NCI-H128 (cell line): ENCODE data around the gene RSPRY1.
"Not testable (repeated sequence)": the region's sequence is repeated elsewhere in the genome, so short reads cannot be mapped to it uniquely, and the experiment has no call there.

Experiments used
- DNase-seq: peaks from one replicate; lab custom pipeline; 2025; ENCODE audit not compliant: unreplicated experiment; lab: John Stamatoyannopoulos, UW

The RSPRY1 gene

DNA sequence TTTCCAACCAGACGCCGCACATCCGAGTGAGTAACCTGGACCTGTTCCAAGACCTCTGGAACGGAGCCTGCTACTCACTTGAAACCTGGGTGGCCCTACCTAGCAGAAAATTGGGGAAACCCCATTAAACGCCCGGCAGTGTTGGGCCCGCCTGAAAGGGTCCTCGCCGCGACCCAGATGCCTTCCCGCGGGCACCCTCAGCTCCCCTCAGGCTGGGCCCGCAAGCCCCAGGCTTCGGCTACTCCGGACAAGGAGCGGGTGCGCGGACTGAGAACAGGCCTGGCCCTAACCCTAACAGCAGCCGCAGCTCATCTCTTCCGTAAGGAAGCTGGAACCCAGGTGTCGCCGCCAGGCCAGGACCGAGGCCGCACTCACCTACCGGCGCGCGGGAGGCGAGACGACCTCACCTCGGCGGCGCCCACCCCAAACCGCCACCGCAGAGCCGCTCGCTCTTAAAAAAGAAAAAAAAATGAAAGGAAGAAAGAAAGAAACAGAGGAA lies 634 bp upstream of the RSPRY1 start:
- no peak for DNase-seq

DNA sequence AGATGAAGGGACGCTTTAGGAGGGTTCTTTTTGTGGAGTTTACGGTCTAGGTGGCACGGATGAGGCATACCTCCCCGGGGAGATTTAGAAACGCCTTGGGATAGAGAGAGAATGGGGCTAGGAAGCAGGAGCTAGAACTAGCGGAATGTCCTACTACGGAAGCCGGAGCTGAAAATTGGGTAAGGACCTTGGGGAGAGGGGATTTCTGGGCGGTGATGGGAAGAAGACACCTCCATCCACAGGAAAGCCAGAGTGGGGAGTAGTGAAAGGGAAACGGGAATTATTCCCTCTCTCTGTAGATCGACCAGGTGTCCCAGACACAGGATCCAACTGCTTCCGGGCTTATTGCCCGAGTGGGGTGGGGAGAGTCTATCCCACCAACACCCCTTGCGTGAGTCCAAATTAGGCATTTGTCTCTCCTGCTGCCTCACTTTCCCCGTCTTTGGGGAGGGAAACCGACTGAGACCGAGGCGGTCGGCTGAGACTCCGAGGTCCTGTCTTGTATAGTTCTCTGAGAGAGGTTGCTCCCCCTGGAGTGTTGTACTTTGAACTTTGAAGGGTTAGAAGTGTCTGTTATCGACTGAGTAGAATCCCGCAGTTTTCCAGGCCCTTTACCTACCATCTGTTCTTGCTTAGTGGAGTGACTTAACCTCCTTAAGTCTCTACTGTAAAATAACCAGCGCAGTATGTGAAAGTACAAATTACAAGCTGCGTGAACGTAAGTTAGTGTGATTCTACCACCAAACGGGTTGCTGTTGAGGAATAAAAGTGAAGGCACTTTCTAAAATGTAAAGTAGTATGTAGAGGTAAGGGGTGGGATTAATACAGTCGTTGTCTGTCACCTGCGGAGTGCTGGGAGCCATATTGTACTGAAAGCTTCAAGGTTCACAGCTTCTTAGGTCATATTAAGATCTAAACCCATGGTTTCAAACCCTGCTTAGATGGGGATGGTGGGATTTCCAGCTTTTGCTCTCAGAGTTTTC lies 1.0 kb downstream of the RSPRY1 start:
- DNase-seq: no peak

DNA sequence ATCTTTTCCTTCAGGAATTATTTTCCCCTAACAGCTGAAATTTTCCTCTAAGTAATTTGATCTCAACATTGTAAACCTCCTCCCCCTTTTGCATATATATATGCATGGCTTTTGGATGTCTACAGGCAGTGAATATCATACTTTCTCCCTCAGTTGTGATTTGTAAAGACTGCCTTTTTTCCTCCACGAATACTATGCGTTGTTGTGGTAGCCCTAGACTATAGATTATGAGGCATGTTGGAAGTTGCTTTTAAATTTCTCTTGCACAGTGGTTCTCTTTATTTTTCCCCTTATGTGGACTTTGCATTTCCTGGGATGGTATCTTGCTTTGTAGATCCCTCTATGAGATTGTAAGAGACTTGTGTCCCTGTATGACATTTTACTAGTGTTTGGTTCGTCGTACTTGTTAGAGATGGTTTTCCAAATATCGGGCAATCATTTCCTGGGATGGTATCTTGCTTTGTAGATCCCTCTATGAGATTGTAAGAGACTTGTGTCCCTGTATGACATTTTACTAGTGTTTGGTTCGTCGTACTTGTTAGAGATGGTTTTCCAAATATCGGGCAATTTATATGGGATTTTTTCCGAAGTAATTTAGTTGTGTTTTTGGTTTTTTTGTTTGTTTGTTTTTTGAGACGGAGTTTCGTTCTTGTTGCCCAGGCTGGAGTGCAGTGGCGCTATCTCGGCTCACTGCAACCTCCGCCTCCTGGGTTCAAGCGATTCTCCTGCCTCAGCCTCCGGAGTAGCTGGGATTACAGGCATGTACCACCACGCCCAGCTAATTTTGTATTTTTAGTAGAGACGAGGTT lies 2.0 kb downstream of the RSPRY1 start:
- not testable (repeated sequence) for DNase-seq

DNA sequence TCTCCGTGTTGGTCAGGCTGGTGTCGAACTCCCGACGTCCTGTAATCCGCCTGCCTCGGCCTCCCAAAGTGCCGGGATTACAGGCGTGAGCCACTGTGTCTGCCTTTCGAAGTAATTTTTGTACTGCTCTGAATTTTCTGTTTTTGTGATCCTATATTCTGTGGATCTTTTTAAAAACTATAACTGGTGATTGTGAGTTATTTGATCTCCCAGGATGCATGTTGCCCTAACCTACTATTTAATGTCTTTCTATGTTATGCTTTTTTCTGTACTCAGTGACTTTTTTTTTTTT lies 2.5 kb downstream of the RSPRY1 start:
- DNase-seq: no peak

DNA sequence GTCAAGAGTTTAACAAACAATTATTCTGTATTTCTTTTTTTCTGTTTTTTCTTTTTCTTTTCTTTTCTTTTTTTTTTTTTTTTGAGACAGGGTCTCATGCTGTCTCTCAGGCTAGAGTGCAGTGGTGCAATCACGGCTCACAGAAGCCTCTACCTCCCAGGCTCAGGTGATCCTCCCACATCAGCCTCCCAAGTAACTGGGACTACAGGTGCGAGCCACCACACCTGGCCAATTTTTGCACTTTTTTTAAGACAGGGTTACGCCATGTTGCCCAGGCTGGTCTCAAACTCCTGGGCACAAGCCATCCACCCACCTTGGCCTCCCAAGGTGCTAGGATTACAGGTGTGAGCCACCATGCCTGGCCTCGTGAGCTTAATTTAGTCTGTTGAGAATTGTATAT lies 3.4 kb downstream of the RSPRY1 start:
- not testable (repeated sequence) for DNase-seq

DNA sequence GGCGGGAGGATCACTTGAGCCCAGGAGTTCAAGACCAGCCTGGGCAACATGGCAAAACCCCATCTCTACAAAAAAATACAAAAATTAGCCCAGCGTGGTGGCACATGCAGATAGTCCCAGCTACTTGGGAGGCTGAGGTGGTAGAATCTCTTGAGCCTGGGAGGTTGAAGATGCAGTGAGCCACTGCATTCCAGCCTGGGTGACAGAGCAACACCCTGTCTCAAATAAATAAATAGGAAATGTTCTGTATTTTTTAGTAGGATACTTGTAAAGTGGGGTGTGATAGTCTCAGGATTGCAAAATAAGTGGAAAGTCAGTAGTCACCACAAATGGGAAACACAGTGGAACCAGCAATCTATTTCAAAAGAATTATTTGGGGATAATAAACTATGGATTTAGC lies 4.0 kb downstream of the RSPRY1 start:
- DNase-seq: no peak

DNA sequence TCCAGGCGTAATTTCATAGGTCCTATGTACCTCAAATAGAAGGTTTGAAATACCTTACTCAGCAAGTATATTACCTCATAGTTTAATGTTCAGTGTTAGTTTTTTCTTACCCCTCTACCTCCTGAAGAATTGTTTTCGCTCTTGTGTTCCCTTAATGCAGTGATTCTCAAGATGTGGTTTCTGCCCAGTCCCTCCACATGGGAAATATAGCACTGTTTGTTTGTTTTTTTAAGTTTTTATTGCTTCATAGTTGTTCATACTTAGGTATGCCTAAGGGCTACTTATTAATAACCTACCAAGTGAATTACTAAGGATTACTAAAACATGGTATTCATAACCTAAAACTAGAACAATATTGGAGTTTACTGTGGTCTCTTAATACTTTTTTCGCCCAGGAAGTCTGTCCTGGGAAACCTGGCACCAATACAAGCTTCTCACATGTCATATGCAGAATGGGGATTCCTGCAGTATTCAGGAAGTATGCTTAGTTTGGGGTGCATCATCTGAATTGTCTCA lies 5.0 kb downstream of the RSPRY1 start:
- no peak for DNase-seq

DNA sequence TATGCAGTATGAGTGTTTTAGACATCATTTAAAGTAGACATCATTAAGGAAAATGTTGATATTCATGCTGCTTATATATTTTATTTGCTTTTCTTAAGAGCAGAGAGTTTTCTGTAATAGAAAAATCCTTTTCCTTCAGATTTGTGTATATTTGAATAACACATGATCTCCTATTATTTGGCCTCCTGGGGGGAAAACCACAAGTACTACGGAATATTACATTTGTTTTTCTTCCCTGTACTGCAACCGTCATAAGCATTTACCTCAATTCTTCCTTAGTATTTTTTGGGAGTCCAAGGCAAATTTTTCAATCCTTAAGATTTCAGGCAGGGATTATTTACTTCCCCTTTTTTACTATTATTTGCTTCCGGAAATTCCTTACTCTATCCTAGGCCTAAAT lies 6.0 kb downstream of the RSPRY1 start:
- no peak for DNase-seq

DNA sequence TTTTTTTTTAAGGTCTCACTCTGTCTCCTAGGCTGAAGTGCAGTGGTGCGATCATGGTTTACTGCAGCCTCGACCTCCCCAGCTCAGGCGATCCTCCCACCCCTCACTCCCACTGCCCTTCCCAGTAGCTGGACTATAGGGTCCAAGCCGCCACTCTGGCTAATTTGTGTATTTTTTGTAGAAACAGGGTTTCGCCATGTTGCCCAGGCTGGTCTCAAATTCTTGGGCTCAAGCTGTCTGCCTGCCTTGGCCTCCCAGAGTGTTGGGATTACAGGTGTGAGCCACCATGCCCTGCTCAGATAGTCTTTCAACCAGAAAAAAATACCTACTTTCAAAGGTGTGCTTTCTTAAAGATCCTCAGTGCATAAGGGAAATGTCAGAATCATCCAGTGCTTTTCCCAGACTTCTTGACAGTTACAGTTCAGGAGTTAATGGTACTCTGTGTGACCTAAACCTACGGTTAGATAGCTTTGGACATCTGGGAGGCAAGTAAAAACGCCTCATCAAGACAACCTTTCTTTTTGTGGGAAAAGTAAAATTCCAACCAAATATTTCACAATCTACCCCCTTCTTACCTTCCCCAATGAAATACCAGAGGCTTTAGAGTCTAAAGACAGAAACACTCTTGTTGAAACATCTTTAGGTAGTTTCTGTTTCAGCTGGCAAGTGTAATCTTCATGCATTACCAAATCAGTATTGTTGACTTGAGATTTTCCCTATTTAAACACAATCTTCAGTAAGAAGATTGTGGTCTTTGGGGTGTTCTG lies 6.8 kb downstream of the RSPRY1 start:
- no peak for DNase-seq

DNA sequence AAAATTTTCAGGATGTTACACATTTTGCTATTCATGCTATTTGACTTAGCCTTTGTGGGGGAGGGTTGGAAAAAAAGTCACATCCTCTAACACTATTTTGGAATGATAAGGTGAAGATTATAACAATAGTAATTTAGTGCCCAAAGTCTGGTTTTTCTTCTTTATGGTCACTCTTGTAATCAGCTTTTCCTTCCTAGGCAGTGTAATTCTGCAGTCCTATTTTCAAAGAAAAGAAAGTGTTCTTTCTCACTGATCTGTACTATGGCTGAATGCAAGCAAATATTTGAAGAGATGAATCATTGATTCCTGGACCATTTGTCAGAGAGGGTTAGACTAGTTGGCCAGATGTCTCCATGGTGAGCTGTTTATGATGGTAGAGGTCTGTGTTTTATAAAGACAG lies 8.4 kb downstream of the RSPRY1 start:
- no peak for DNase-seq

DNA sequence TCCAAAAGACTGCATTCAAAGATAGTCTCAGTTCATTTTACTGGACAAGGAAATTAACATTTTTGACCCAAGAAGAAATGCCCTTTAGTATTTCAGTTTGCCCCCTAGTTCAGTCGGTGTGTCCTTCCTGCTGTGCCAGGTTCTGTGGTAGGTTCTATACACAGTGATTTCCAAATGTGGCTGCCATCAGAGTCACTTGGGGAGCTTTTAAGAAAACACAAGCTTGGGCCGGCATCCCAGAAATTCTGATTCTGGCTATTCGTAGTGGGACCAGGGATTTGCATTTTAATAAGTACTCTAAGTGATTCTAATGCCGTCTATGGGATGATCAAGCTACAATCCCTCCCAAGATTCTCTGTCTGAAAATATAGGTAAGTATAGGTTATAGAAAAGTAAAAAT lies 10.2 kb downstream of the RSPRY1 start:
- no peak for DNase-seq

DNA sequence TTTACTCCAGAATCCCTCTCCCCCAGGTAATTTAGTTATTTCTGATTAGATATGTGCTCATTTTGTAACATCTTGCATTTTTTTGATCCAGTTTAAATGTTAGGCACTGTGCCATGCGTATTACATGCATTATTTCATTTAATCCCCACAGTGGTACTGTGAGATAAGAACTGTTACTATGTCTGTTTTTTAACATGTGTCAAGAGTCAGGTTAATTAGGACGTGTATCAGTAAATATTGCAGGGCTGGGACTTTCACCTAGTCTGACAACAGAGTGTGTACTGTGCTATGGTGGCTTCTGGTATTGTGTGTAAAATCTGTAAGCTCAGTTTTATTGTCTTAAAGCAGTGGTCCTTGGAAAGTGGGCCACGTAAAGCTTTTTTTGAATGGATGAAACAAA lies 10.6 kb downstream of the RSPRY1 start:
- DNase-seq: no peak

DNA sequence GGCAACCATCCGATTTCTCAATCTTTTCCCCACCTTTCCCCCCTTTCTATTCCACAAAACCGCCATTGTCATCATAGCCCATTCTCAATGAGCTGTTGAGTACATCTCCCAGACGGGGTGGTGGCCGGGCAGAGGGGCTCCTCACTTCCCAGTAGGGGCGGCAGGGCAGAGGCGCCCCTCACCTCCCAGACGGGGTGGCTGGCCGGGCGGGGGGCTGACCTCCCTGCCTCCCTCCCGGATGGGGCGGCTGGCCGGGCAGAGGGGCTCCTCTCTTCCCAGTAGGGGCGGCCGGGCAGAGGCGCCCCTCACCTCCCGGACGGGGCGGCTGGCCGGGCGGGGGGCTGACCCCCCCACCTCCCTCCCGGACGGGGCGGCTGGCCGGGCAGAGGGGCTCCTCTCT lies 14.2 kb downstream of the RSPRY1 start:
- not testable (repeated sequence) for DNase-seq

DNA sequence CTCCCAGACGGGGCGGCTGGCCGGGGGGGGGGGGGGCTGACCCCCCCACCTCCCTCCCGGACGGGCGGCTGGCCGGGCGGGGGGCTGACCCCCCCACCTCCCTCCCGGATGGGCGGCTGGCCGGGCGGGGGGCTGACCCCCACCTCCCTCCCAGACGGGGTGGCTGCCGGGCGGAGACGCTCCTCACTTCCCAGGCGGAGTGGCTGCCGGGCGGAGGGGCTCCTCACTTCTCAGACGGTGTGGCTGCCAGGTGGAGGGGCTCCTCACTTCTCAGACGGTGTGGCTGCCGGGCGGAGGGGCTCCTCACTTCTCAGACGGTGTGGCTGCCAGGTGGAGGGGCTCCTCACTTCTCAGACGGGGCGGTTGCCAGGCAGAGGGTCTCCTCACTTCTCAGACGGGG lies 14.8 kb downstream of the RSPRY1 start:
- DNase-seq: not testable (repeated sequence)

DNA sequence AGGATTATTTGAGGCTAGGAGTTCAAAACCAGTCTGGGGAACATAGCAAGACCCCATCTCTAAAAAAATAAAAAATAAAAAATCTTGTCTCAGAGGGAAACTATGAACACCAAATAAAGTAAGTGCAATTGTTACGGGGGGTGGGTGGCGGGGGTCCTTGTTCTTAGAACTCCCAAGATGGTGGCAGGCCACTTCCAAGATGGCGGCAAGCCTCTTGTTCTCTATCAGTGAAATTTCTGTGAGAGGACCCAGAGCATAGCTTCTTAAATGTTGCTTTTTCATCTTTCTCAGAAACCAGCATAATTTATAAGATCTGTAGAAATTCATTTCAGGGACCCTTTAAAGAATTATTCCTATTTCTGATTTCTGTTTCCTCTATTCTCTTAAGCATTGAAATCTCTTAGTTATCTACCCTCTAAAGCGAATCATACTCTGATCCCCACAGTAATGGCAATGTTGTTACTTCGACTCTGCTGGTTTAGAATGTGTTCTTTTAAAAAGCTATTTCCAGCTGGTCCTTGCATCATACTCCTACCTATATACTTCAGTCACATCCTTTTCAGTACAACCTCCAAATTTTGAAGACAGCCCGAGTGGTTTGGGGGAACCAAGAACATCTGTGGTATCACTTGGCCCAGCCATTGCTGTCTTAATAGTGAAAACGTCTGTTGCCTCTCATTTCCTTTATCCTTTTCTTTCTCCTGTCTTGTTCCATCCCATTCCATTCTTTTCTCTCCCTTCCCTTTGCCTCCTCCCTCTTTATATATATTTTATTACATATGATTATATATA lies 16.2 kb downstream of the RSPRY1 start:
- DNase-seq: no peak

DNA sequence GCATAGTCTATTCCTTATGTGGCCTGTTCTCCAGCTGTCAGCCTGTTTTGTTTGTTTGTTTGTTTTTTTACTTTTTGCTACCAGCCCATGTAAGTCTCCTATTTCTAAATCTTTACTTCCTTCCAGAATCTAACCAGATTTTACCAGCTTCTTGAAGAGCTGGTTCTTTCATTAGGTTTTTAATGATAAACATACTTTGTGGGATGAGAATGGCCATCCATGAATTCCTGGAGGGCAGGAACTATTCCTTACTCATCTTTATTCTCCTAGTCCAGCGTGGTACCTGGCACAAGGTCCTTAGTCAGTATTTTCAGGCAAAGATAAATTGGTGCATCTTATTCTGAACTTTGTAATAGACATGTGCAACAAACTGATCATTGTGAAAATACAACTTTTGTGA lies 17.3 kb downstream of the RSPRY1 start:
- DNase-seq: no peak

DNA sequence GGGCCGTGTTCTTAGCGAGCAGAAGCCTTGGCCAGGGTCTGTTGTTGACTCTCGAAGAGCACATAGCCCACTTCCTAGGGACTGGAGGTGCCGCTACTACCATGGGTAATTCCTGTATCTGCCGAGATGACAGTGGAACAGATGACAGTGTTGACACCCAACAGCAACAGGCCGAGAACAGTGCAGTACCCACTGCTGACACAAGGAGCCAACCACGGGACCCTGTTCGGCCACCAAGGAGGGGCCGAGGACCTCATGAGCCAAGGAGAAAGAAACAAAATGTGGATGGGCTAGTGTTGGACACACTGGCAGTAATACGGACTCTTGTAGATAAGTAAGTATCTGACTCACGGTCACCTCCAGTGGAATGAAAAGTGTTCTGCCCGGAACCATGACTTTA lies 18.5 kb downstream of the RSPRY1 start:
- DNase-seq: no peak

DNA sequence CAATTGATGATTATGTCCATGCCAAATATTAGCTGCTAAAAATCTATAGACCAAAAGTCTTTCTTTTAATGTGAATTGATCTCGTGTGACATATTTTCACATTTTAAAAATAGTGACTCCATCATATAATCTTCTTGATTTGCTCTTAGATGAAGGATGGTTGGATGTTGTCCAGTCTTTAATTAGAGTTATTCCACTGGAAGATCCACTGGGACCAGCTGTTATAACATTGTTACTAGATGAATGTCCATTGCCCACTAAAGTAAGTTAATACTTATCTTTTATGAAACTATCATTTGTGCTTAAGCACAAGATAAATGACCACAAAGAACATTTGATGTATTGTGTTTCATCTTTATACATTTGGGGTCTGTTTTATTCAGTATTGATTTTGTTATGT lies 22.8 kb downstream of the RSPRY1 start:
- no peak for DNase-seq

DNA sequence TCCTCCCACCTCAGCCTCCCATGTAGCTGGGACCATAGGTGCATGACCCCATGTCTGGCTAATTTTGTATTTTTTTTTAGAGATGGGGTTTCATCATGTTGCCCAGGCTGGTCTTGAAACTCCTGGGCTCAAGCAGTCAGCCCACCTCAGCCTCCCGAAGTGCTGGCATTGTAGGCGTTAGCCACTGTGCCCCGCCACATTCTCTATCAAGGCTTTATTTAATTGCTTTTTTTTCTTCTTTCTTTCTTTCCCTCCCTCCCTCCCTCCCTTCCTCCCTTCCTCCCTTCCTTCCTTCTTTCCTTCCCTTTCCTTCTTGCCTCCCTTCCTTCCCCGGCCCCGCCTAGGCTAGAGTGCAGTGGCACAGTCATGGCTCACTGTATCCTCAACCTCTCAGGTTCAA lies 23.7 kb downstream of the RSPRY1 start:
- DNase-seq: no peak

DNA sequence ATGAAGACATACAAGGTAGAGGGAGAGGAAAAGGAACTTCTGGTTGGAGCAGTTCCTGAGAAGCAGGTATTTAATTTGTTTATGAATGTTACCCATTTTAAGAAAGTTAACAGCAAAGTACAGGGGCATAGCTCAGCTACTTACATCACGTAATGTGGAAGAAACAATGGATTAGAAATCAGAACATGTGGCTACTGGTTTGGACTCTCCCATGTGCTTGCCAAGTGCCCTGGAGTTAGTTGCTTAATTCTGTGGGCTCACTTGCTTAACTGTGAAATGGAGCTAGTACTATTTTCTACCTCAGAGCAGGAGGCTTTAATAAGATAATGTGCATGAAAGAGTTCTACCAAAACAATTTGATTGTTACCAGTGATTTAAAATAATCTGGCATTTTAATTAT lies 27.3 kb downstream of the RSPRY1 start:
- no peak for DNase-seq
